PC-3 (cell line): ENCODE results near the gene ARHGAP24. TPM values are rescaled to one million over a fixed set of nuclear protein-coding genes. Genes with fewer than 3 reads are reported as not detected.

Experiments used
- ATAC-seq: fragments of 200-7000 bp; cut with Tn5 transposase; 2 replicates; pipeline ENCODE4 v1.9.1; 2020; ENCODE audit warnings: mild to moderate bottlenecking, moderate library complexity
- BruUV-seq: library from RNA; stranded (reverse); fragments of 400-500 nt; replicated peaks from 2 replicates; lab custom pipeline; 2021; lab: Mats Ljungman, UMichigan
- CTCF ChIA-PET: fragments of 300-600 bp; sonication (Branson Sonifier 250); formaldehyde crosslinking; loops from one replicate; lab custom pipeline; 2022; ENCODE audit warnings: antibody characterized with exemption; lab: Charles Lee
- POLR2A ChIA-PET: fragments of 300-600 bp; sonication (Branson Sonifier 250); formaldehyde crosslinking; loops from one replicate; lab custom pipeline; 2022; ENCODE audit warnings: antibody characterized with exemption; ENCODE audit not compliant: unreplicated experiment; lab: Charles Lee
- DNase-seq: peaks from one replicate; pipeline ENCODE4 v3.0.0-alpha.2; 2015
- H2AFZ ChIP-seq: fragments of 300-600 bp; sonication (generic); 2 replicates; pipeline ENCODE4 v1.6.0; 2016; ENCODE audit warnings: antibody characterized with exemption, low read length
- H3F3A ChIP-seq: fragments of 300-600 bp; sonication (generic); one replicate; pipeline ENCODE4 v1.6.0; 2017; ENCODE audit warnings: antibody characterized with exemption, low read length, control low read depth, mild to moderate bottlenecking; ENCODE audit not compliant: unreplicated experiment
- H3K27ac ChIP-seq: fragments of 300-600 bp; sonication (generic); 2 replicates; pipeline ENCODE4 v1.5.1; 2016; ENCODE audit warnings: mild to moderate bottlenecking, low read length
- H3K27me3 ChIP-seq: fragments of 300-600 bp; sonication (generic); 2 replicates; pipeline ENCODE4 v1.6.1; 2016; ENCODE audit warnings: low read length, mixed read lengths
- H3K36me3 ChIP-seq: fragments of 300-600 bp; sonication (generic); 2 replicates; pipeline ENCODE4 v1.6.1; 2016; ENCODE audit warnings: low read depth, mixed run types, low read length, mixed read lengths
- H3K4me1 ChIP-seq: fragments of 300-600 bp; sonication (generic); 2 replicates; pipeline ENCODE4 v1.5.1; 2016; ENCODE audit warnings: low read length; ENCODE audit not compliant: insufficient read depth
- H3K4me2 ChIP-seq: fragments of 300-600 bp; sonication (generic); 2 replicates; pipeline ENCODE4 v1.6.0; 2016; ENCODE audit warnings: low read length
- H3K4me3 ChIP-seq: fragments of 300-600 bp; sonication (generic); 2 replicates; pipeline ENCODE4 v1.5.1; 2016; ENCODE audit warnings: mild to moderate bottlenecking, low read length, mixed read lengths
- H3K79me2 ChIP-seq: fragments of 300-600 bp; sonication (generic); 2 replicates; pipeline ENCODE4 v1.6.1; 2017; ENCODE audit warnings: low read length, mixed read lengths
- H3K9ac ChIP-seq: fragments of 300-600 bp; sonication (generic); 2 replicates; pipeline ENCODE4 v1.6.0; 2016; ENCODE audit warnings: mild to moderate bottlenecking, low read length
- H3K9me2 ChIP-seq: fragments of 300-600 bp; sonication (generic); replicated peaks from 2 replicates; pipeline ENCODE4 v1.6.1; 2016; ENCODE audit warnings: mixed run types, low read length, mixed read lengths
- H3K9me3 ChIP-seq: fragments of 300-600 bp; sonication (generic); 2 replicates; pipeline ENCODE4 v1.6.1; 2016; ENCODE audit warnings: low read length, mixed read lengths
- H4K20me1 ChIP-seq: fragments of 300-600 bp; sonication (generic); 2 replicates; pipeline ENCODE4 v1.6.1; 2016; ENCODE audit warnings: low read length, mixed read lengths
- CTCF ChIP-seq: fragments of 300-600 bp; sonication (generic); conservative IDR thresholded peaks from 2 replicates; pipeline ENCODE4 v1.5.1; 2017; ENCODE audit warnings: antibody characterized with exemption, low read depth, mild to moderate bottlenecking, low read length
- EZH2 ChIP-seq: fragments of 300-600 bp; sonication (generic); IDR thresholded peaks from one replicate; pipeline ENCODE4 v1.6.1; 2017; ENCODE audit warnings: antibody characterized with exemption, mild to moderate bottlenecking, low read length; ENCODE audit not compliant: unreplicated experiment
- EZH2phosphoT487 ChIP-seq: fragments of 300-600 bp; sonication (generic); IDR thresholded peaks from 2 replicates; pipeline ENCODE4 v1.6.1; 2018; ENCODE audit warnings: mild to moderate bottlenecking, antibody characterized with exemption, low read length, borderline replicate concordance
- intact Hi-C: fragments of 100-400 bp; cut with micrococcal nuclease; formaldehyde crosslinking; loops from 2 replicates; pipeline ENCODE4 v1.9.0; 2023
- total RNA-seq: library from RNA; depleted of rRNA; stranded (reverse); fragments of >200 nt; gene quantifications from 2 replicates; pipeline ENCODE4 v1.2.3, GENCODE V29; 2014

The ARHGAP24 gene
- total RNA-seq, 1 experiment from 2014 or later, result 7.4 TPM

GRCh38 chr4:85427123-85427522, 47.8 kb upstream of the ARHGAP24 start:
- BruUV-seq, result no TSS peak
- no peak overlapping the region for H2AFZ ChIP-seq
- H3K9me3 ChIP-seq, result no peaks in the 10 kb centered on the region
- intact Hi-C loops, result no loop called here
- no peaks in the 10 kb centered on the region for H3K9me2 ChIP-seq
- DNase-seq (no peak), ATAC-seq (no peak)
- peaks cover 25% of the 10 kb centered on the region for H3K4me1 ChIP-seq
- no peaks in the 10 kb centered on the region for H3K36me3 ChIP-seq
- no peaks in the 10 kb centered on the region for H3F3A ChIP-seq
- H3K27ac ChIP-seq, result no peak overlapping the region
- no peaks in the 10 kb centered on the region for H3K27me3 ChIP-seq
- H3K4me3 ChIP-seq, result no peak overlapping the region
- no peak overlapping the region for H3K9ac ChIP-seq
- no peak overlapping the region for H3K4me2 ChIP-seq
- TF ChIP-seq EZH2phosphoT487 (no peak), CTCF (no peak), EZH2 (no peak)
- ChIA-PET POLR2A (no interaction called here), CTCF (no interaction called here)
- no peaks in the 10 kb centered on the region for H4K20me1 ChIP-seq
- no peaks in the 10 kb centered on the region for H3K79me2 ChIP-seq

- Histone ChIP-seq H4K20me1 (no peaks in the 10 kb centered on the region), H3K4me3 (no peak overlapping the region), H3K36me3 (no peaks in the 10 kb centered on the region), H3K27me3 (no peaks in the 10 kb centered on the region), H3K9me2 (no peaks in the 10 kb centered on the region), H2AFZ (0 out of 2 replicates have a peak overlapping the region, but pooled peaks have one; percentile 9), H3K27ac (no peak overlapping the region), H3F3A (no peaks in the 10 kb centered on the region), H3K79me2 (no peaks in the 10 kb centered on the region), H3K9me3 (no peaks in the 10 kb centered on the region), H3K4me2 (peak overlapping the region; percentile 46), H3K9ac (no peak overlapping the region), H3K4me1 (peaks cover 18% of the 10 kb centered on the region)
- POLR2A ChIA-PET, result no interaction called here
- no peak for TF ChIP-seq EZH2phosphoT487
- TF ChIP-seq EZH2, result no peak
- TF ChIP-seq CTCF, result no peak
- no TSS peak for BruUV-seq
- ATAC-seq, result no peak; the same call in 1 of the 2 replicates
- no peak for DNase-seq
- intact Hi-C loops, result no loop called here
- CTCF ChIA-PET, result no interaction called here
Measured at GRCh38 chr4:85430226-85430625, 44.7 kb upstream of the ARHGAP24 start.

GRCh38 chr4:85430697-85431096, 44.3 kb upstream of the ARHGAP24 start:
- Histone ChIP-seq H3K9ac (no peak overlapping the region), H4K20me1 (no peaks in the 10 kb centered on the region), H3K36me3 (no peaks in the 10 kb centered on the region), H3K9me2 (no peaks in the 10 kb centered on the region), H3F3A (no peaks in the 10 kb centered on the region), H3K4me2 (peak overlapping the region; percentile 46), H2AFZ (0 out of 2 replicates have a peak overlapping the region, but pooled peaks have one; percentile 9), H3K4me1 (peaks cover 18% of the 10 kb centered on the region), H3K4me3 (peak overlapping the region; percentile 20; the same call in 1 of the 2 replicates), H3K79me2 (no peaks in the 10 kb centered on the region), H3K27me3 (no peaks in the 10 kb centered on the region), H3K9me3 (no peaks in the 10 kb centered on the region), H3K27ac (0 out of 2 replicates have a peak overlapping the region, but pooled peaks have one; percentile 32)
- no peak for TF ChIP-seq EZH2phosphoT487
- intact Hi-C loops, result no loop called here
- ChIA-PET CTCF (no interaction called here), POLR2A (no interaction called here)
- DNase-seq (peak; percentile 72), ATAC-seq (peak; percentile 90)
- no TSS peak for BruUV-seq
